Left ventricle myocardium inferior (tissue), 1 donor: ENCODE results near the gene PRRC2B. TPM values are rescaled to one million over a fixed set of nuclear protein-coding genes. Genes with fewer than 3 reads are reported as not detected.

Experiments used
- DNase-seq: peaks from one replicate; pipeline ENCODE4 v3.0.0-alpha.2; 2020
- H3K27ac ChIP-seq: fragments of 200-600 bp; replicated peaks from 2 replicates; pipeline ENCODE4 v1.8.0; 2021
- H3K27me3 ChIP-seq: fragments of 200-600 bp; 2 replicates; pipeline ENCODE4 v1.8.0; 2021; ENCODE audit warnings: low read depth
- H3K36me3 ChIP-seq: fragments of 200-600 bp; 2 replicates; pipeline ENCODE4 v1.8.0; 2021
- H3K4me1 ChIP-seq: fragments of 200-600 bp; 2 replicates; pipeline ENCODE4 v1.8.0; 2021
- H3K4me3 ChIP-seq: fragments of 200-600 bp; 2 replicates; pipeline ENCODE4 v1.8.0; 2021; ENCODE audit warnings: mild to moderate bottlenecking, moderate library complexity
- H3K9me3 ChIP-seq: fragments of 200-600 bp; replicated peaks from 2 replicates; pipeline ENCODE4 v1.8.0; 2021
- intact Hi-C: fragments of 100-400 bp; cut with micrococcal nuclease; formaldehyde crosslinking; loops from one replicate; pipeline ENCODE4 v1.11.0; 2022
- total RNA-seq: library from RNA; stranded (reverse); fragmentation: NEBNext Ultra II Directional; extraction: Animal tissue kit (Norgen Biotek cat#: 25700); gene quantifications from one replicate; pipeline ENCODE4 v1.2.1, GENCODE V29; 2021
- TF ChIP-seq, protein P1 (sequence below): fragments of 200-600 bp; IDR thresholded peaks from 2 replicates; pipeline ENCODE4 v1.8.0; 2021; ENCODE audit warnings: antibody characterized with exemption, mild to moderate bottlenecking, borderline replicate concordance
- donor health status: DM: no; HTN: yes; CAD: no; lungs with severe emphysema.

The PRRC2B gene
- total RNA-seq, 1 donor from 2014 or later: 109 TPM

DNA sequence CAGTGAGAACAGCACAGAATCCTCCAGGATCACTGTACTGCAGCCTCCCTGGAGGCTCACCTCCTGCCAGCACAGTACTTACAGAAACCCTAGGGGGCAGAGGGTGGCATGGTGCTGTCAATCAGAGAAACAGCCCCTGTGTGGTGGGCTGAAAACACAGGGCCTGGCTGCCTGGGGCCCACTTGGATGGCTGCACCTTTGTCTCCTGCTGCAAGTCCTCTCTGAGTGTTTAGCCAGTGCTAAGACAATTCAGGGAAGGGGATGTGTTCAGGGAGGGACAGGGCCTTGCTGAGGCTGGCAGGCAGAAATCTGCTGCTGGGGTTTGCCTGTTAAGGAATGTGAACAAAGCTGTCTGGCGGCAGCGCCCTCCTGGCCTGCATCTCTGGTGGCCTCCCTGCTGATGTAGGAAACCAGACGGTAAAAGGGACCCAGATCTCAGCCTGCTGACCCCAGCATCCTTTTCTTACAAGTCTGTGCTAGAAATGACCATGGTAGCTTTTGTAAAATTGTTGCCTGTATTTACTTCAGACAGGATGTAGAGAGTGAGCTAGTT, 39.5 kb downstream of the PRRC2B start:
- Histone ChIP-seq H3K9me3 (no peaks in the 10 kb centered on the region), H3K4me1 (peaks cover 70% of the 10 kb centered on the region), H3K27me3 (no peaks in the 10 kb centered on the region), H3K27ac (peak overlapping the region; percentile 62), H3K4me3 (no peak overlapping the region), H3K36me3 (peaks cover 55% of the 10 kb centered on the region)
- TF ChIP-seq, protein P1, sequence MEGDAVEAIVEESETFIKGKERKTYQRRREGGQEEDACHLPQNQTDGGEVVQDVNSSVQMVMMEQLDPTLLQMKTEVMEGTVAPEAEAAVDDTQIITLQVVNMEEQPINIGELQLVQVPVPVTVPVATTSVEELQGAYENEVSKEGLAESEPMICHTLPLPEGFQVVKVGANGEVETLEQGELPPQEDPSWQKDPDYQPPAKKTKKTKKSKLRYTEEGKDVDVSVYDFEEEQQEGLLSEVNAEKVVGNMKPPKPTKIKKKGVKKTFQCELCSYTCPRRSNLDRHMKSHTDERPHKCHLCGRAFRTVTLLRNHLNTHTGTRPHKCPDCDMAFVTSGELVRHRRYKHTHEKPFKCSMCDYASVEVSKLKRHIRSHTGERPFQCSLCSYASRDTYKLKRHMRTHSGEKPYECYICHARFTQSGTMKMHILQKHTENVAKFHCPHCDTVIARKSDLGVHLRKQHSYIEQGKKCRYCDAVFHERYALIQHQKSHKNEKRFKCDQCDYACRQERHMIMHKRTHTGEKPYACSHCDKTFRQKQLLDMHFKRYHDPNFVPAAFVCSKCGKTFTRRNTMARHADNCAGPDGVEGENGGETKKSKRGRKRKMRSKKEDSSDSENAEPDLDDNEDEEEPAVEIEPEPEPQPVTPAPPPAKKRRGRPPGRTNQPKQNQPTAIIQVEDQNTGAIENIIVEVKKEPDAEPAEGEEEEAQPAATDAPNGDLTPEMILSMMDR: no peak
- intact Hi-C loops: no loop called here
- no peak for DNase-seq

DNA sequence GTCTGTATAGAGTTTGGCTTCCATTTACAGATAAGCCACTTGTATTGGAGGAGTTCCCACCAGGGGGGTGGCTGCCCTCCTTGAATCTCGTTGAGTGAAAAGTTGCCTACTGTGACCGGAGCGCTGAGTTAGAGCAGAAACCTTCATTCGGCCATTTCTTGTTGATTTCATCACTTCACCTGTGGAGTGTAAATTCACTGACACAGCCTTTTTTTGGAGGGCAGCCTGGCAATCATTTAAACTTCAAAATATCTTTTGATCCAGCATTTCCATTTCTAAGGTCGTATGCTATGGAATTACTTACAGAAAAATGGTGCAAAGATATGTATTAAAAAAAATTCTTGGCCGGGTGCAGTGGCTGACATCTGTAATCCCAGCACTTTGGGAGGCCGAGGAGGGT, 40.8 kb downstream of the PRRC2B start:
- peak overlapping the region; percentile 62 for H3K27ac ChIP-seq
- peaks cover 57% of the 10 kb centered on the region for H3K4me1 ChIP-seq
- peaks cover 68% of the 10 kb centered on the region for H3K36me3 ChIP-seq
- H3K27me3 ChIP-seq: no peaks in the 10 kb centered on the region
- H3K9me3 ChIP-seq: no peaks in the 10 kb centered on the region
- DNase-seq: no peak
- H3K4me3 ChIP-seq: no peak overlapping the region
- TF ChIP-seq, protein P1: no peak
- intact Hi-C loops: no loop called here

DNA sequence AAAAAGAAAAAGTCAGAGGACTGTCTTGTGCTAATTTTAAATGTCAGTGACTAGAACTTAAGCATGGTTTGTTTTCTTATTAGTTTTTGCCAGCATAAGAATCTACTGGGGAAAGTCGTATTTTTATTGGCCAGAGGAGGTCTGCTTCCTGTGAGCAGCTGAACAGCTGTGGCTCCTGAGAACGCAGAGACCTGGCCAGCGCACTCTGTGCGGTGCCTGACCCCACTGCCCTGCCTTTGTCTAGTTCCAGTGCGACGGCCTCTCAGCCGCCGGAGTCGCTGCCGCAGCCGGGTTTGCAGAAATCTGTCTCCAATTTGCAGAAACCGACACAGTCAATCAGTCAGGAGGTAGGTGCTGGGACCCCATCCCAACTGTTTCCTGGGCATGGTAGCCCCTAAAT, 42.5 kb downstream of the PRRC2B start:
- DNase-seq: peak; percentile 69
- no peaks in the 10 kb centered on the region for H3K9me3 ChIP-seq
- intact Hi-C loops: no loop called here
- TF ChIP-seq, protein P1: no peak
- H3K36me3 ChIP-seq: peaks cover 80% of the 10 kb centered on the region
- H3K4me3 ChIP-seq: peak overlapping the region; percentile 1
- H3K27me3 ChIP-seq: no peaks in the 10 kb centered on the region
- H3K4me1 ChIP-seq: peaks cover 51% of the 10 kb centered on the region
- peak overlapping the region; percentile 51 for H3K27ac ChIP-seq

DNA sequence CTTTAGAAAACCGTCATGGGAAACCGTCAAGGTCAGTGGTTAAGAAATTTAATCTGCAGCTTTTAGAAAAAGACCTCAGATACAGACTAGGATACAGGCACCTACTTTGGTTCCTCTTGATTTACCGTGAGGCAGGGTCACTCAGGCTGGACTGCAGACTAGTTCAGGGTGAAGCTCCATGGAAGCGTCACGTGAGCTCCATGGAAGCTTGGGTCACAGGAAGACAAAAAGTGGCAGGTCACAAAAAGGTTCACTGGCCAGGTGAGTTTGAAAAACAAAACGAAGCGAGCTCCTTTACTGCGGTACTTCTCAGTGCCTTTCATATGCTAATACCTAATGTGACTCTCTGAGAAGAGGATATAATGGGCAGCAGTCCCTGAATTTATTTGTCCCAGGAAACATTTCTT, 43.0 kb downstream of the PRRC2B start:
- no peaks in the 10 kb centered on the region for H3K9me3 ChIP-seq
- peak overlapping the region; percentile 1 for H3K4me3 ChIP-seq
- intact Hi-C loops: no loop called here
- TF ChIP-seq, protein P1: no peak
- H3K27ac ChIP-seq: peak overlapping the region; percentile 51
- H3K27me3 ChIP-seq: no peaks in the 10 kb centered on the region
- peaks cover 51% of the 10 kb centered on the region for H3K4me1 ChIP-seq
- no peak for DNase-seq
- peaks cover 85% of the 10 kb centered on the region for H3K36me3 ChIP-seq

DNA sequence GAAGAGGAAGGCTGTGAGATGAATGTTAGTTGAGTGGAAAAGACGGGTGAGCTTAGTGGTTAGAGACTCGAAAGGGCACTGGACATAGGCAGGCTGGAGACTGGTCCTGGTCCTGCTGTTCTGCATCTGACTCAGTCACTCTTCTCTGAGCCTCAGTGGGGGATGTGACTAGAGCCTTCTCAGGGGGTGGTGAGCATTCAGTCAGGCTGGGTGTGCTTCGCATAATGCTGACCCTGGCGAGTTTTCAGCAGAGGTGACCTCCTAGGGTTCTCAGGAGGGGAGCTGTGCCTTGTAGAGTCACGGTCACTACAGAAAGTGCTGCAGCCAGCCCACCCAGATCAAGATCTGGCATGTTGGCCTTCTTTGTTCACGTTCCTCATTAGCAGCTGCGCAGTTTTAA, 44.3 kb downstream of the PRRC2B start:
- intact Hi-C loops: no loop called here
- Histone ChIP-seq H3K36me3 (peaks cover 85% of the 10 kb centered on the region), H3K9me3 (no peaks in the 10 kb centered on the region), H3K27me3 (no peaks in the 10 kb centered on the region), H3K4me3 (no peak overlapping the region), H3K27ac (peak overlapping the region; percentile 51), H3K4me1 (peaks cover 38% of the 10 kb centered on the region)
- TF ChIP-seq, protein P1: no peak
- DNase-seq: no peak

DNA sequence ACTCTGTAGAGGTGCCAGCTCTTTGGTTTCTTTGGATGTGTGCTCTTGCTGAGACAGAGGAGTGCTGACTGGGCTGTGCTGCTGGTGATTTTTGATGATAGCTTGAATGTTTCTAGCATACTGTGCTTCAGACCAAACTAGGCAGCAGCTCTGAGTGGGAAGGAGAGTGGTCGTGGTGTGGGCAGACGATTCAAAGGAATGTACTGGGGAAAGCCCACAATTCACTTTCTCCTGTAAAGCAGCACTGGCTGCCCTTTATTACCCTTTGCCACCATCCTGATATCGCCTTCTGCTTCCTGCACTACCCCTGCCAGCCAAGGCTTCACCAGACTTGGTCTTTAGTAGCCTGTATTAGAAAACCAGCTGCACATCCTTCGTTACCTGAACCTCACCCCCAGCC, 45.3 kb downstream of the PRRC2B start:
- Histone ChIP-seq H3K36me3 (peaks cover 86% of the 10 kb centered on the region), H3K27ac (no peak overlapping the region), H3K9me3 (no peaks in the 10 kb centered on the region), H3K27me3 (no peaks in the 10 kb centered on the region), H3K4me1 (peaks cover 28% of the 10 kb centered on the region), H3K4me3 (no peak overlapping the region)
- intact Hi-C loops: no loop called here
- DNase-seq: no peak
- TF ChIP-seq, protein P1: no peak
